Inflammatory macrophage (primary cell): ENCODE data around the gene GREB1L.

Experiments used
- DNase-seq, 2 donors: peaks; one replicate each; pipeline ENCODE4 v3.0.0-alpha.2; 2020 to 2022

GREB1L gene

DNA sequence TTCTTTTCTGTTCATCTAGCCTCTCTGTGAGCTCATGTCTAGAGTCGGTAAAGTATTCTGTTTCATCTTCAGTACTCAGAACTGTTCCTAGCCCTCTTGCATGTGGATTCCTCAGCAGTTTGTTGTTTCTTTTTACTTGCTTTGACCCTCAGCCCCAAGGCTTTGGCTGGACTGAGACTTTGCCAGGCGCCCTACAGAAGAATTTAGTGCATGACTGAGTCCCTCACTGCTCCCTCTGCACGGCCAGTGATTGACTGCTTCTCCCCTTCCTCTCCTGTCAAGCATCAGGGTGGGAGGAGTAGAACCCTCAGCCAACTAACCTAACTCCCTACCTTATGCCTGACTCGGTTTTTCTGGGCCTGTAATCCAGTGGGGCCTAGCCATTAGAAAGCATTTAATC lies 248.7 kb downstream of the GREB1L start:
- DNase-seq = no peak

DNA sequence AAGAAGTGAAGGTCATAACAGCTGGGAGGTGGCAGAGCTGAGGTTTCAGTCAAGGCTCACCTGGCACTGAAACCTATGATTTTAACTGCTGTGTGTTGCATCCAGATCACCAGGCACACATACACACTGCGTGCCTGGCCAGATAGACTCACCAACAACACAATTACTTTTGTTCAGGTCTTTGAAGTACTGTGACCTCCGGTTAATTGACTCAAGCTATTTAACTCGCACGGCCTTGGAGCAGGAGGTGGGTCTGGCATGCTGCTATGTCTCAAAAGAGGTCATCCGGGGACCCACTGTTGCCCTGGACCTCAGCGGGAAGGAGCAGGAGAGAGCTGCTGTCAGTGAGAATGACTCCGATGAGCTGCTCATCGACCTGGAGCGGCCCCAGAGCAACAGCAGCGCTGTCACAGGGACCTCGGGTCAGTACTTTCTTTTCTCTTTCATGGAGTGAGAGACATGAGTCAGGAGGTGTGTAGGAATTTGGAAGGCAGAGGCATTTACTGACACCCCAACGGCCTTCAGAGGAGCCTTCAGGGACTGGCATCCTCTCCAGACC lies 254.3 kb downstream of the GREB1L start:
- no peak for DNase-seq

DNA sequence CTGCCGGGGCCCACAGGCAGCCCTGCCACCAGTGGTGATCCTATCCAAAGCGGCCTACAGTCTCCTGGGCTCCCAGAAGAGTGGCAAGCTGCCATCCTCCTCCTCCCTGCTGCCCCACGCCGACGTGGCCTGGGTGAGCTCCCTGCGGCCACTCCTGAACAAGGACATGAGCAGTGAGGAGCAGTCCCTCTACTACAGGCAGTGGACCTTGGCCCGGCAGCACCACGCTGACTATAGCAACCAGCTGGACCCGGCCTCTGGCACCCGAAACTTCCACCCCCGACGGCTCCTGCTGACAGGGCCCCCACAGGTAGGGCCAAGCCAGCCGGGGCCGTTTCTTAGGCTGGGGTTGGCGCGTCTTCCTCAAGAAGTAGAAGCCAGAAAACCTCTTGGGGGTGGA lies 258.0 kb downstream of the GREB1L start:
- no peak for DNase-seq

DNA sequence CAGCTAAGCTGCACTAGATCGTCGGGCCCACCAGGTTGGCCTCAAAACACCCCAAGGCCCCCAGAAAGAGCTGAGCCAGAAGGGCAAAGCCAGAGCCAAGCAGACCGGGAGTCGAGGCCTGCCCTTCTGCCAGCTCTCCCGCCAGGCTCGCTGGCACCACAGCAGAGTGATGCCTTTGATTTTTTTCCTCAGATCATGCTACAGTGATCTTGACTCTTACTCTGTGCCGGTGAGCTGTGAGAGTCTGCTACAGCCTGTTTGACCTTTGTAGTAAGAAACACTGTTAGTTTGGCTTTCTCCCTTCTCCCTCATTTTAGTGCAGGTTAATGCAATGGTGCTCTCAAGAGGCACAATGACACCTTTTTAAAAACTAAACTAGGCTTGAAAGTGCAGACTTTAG lies 260.6 kb downstream of the GREB1L start:
- DNase-seq = no peak

DNA sequence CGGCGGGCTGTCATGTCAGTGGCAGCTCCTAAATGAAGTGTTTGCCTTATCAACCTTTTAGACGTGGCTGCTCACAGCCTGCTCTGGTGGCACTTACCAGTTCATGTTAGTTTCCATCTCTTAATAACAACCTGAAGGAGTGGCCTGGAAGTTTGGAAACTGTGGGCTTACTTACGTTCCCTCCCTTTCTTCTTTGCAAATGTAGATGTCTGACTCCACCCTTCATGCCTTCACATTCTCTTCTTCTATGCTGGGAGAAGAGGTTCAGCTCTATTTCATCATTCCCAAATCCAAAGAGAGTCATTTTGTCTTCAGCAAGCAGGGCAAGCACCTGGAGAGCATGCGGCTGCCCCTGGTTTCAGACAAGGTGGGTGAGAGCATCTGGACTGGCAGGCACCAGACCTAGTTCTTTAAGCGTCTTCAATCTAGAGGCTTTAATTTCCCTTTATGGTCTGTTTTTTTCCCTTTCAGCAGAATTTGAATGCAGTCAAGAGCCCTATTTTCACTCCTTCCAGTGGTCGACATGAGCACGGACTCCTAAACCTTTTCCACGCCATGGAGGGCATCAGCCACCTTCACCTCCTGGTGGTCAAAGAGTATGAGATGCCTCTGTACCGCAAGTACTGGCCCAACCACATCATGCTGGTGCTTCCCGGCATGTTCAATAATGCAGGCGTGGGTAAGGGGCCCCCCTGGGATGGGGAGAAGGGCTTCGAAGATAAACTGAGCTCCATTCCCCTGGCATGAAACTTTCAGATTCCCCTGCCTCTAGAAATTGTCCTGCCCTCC lies 266.1 kb downstream of the GREB1L start:
- DNase-seq = no peak

DNA sequence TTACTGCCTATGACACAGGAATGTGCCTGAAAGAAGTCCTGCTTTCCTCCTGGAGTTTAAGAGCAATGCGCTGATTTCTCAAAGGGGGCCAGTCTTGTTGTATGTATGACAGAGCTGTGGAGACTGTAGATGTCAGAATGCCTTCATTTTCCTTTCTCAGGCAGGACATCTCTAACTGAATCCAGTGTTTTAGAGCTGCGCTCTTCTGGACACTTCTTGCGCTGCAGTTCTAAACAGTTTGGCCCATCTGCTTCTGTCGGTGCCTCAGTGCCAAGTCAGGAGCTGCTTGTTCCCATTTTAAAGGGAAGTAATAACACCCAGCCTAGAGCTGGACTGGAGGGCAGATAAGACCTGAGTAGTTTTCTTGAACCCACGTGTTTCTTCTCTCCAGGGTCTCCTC lies 267.0 kb downstream of the GREB1L start:
- no peak for DNase-seq

DNA sequence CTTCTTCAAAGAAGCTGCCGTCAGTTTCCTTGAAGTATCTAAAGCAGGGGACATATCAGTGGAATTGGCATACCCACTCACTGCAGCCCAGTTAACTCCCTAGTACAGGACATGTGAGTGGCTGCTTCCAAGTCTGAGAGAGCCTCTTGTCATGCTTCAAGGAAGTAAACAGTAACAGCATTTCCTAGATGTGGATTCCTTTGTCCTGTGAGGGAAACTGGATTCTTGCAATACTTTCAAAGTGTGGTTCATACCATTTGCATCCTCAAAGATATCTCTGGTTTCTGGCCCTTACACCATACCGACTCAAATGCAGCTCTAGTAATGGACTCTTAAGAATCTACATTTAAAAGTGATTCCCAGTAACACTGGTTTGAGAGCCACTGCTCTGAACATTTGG lies 271.3 kb downstream of the GREB1L start:
- DNase-seq = no peak

DNA sequence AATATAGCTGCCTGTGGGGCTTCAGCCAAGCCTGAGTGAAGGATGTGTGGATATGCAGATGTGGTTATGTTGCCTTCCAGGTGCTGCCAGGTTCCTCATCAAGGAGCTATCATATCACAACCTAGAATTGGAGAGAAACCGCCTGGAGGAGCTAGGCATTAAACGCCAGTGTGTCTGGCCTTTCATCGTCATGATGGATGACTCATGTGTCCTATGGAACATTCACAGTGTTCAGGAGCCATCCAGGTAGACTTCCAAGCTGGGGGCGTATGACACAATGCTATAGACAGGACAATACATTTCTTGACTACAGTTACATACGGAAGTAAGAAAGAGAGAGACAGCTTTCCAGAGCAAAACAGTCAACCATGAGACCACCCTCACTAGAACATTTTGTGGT lies 271.7 kb downstream of the GREB1L start:
- DNase-seq = no peak

DNA sequence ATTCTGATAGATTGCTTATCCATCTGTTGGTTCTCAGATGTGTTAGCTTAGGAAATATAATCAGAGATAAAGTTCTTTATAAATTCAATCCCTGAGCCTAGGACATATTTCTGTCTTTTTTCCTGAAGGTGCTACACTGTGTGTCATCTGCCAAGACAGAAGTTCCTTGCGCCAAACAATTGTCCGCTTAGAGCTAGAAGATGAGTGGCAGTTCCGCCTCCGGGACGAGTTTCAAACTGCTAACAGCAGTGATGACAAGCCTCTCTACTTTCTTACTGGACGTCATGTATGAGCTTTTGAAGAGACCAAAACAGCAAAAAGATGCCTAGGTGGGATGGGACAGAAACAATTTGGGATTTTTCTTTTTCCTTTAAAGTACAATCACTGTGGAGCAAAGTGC lies 280.5 kb downstream of the GREB1L start:
- no peak for DNase-seq

DNA sequence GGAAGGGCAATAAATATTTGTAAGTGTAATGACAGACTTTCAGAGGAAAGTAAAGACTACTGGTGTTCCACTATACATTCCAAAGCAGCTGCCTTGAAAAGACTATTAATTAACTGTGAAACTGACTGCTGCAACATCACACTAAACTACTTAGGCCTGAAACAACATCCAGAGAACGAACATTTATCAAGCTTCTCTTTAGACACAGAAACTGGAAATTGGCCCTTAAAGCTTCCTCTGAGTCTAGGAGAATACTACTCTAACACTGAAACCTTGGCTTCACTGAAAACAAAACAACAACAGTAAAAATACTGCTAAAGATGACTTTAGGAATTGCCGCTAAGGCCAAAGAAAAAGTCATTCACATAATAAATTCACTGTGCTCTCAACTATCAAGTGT lies 283.9 kb downstream of the GREB1L start:
- DNase-seq = no peak

DNA sequence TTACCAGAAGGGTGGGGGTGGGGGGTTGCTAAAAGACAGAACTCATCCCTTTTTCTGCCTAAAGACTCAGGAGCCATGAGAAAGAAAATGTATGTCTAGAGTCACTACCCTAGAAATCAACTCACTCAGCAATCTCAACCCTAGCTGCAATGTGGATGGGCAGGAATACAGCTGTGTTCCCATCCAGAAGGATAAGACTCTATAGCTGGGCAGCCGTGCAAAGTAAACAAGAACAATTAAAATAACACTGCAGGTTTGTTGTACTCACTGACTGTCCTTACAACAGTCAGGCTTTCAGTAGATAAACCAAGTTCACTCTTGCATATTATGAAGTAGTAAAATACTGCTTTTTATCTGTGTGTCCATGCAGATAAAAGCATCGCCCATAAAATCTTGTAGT lies 284.4 kb downstream of the GREB1L start:
- no peak for DNase-seq

DNA sequence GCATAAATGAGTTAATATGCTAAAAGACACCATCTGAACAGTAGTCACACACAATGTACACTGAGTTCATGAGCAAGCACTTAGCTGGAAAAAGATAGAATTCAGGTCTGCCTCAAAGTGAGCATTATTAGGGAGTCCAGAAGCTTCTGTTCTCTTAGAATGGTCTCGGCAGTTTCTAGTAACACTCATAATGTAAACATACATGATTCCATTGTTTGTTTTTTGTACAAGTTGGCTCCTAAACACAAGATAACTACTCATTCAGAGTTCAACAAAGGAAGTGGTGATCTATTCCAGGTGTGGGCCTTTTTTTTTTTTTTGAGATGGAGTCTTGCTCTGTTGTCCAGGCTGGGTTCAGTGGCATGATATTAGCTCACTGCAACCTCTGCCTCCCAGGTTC lies 292.3 kb downstream of the GREB1L start:
- no peak for DNase-seq

DNA sequence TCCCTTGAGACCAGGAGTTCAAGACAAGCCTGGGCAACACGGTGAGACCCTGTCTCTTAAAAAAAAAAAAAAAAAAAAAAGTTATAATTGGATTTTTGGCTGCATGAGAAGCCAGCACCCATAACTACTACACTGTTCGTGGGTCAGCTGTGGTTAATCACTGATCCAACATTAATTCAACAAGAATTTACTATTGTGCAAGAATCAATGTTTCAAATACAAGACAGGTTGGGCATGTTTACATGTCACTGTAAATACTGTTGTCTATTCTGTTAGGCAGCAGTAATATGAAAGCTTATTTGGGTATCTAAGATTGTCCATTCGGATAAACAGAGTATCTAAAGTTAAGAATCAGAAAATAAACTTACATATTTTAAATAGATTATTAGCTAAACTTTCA lies 296.2 kb downstream of the GREB1L start:
- DNase-seq = no peak

DNA sequence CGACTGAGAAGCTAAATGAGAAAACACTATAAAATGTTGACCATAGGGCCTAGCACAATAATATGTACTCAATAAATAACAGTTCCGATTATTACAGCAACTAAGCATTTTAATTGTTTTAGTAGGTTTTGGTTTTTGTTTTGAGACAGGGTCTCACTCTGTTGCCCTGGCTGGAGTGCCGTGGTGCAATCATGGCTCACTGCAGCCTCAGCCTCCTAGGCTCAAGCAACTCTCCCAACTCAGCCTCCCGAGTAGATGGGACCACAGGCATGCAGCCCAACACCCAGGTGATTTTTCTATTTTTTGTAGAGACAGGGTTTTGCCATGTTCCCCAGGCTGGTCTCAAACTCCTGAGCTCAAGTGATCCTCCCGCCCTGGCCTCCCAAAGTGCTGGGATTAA lies 304.4 kb downstream of the GREB1L start:
- DNase-seq = no peak

DNA sequence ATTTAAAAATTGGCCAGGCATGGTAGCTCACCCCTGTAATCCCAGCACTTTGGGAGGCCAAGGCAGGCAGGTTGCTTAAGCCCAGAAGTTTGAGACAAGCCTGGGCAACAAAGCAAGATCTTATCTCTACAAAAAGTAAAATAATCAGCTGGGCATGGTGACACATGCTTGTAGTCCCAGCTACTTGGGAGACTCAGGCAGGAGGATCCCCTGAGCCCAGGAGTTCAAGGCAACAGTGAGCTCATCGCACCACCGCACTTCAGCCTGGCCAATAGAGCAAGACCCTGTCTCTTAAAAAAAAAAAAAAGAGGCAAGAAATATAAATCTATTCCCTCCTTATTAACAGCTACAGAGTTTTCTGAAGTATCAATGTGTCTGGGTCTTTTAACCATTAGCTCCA lies 306.6 kb downstream of the GREB1L start:
- DNase-seq = no peak

DNA sequence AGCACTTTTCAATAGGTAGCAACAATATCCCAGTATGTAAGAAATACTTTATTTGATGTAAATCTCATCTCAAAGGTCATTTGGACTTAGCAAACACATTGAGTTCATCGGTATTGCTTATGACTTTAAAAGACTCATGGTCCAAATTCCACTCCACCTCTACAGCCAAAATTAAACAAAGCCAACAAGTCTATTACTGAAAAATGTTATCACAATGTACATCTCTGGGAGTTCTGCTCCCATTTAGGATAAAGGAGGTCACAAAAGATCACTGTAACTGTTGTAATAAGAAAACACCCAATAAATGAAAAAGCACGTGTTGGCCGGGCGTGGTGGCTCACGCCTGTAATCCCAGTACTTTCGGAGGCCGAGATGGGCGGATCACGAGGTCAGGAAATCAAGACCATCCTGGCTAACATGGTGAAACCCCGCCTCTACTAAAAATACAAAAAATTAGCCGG lies 308.5 kb downstream of the GREB1L start:
- no peak for DNase-seq

DNA sequence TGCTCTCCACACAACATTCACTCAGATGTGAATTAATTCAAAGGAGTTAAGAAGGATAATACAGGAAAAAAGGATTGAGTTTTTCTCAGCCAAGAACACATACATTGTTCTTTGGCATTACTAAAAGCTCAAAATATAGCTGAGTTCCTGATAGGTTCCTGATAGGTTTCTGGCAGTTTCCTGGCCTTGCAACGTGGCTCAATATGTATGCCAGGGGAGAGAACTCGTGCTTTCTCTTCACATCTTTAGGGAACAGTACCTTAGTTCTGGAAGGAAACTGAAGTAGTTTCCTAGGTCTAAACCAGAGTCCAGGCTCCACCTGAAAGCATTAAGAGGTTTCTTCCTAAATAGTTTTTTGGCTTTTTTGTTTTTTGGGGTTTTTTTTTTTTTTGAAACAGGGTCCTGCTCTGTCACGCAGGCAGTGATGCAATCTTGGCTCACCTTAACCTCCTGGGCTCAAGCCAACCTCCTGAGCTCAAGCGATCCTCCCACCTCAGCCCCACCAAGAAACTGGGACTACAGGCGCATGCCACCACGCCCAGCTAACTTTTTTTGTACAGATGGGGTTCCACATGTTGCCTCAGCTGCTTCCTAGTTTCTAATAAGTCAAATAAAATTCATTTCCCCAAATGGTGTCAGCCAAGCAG lies 315.7 kb downstream of the GREB1L start:
- no peak for DNase-seq

DNA sequence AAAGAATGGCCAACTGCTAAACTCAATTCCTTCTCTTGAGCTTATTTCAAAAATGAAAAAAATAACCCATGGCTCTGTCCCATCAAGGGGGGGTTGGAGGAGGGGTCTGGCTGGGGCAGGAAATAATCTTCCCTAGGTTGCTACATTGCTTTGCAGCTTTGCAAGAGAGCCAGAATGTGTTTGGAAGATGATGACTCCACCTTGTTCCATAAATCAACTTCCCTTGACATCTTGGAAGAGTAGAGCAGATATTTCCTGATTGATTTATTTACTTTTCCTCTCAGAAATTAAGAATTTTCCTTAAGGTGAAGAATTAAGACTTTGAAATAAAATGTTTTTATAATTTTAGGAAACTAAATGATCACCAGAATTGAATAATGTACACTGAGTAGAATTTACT lies 317.2 kb downstream of the GREB1L start:
- DNase-seq = no peak

DNA sequence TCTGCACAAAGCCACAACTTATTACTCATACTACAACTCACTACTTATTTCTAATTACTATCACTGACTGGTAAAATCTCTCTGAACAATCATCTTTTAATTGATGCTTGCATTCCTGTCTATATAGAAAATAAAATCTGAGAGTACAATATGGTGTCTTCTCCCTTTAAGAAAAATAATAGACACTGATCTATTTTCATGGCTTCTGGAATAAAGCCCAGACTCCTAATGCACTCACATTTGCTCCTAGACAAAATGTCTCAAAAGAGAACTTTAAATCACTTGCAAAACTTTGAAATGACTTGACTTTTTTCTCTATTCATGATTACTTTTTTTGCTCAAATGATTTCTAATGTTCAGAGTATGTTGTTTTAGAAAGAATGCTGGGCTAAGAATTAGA lies 329.7 kb downstream of the GREB1L start:
- DNase-seq = no peak
